GM19397 (cell line): ENCODE measurements around the gene TGM6.

Source experiments
- ATAC-seq: cut with Tn5 transposase; IDR thresholded peaks from one replicate; pipeline ENCODE4 v1.9.1; 2021; ENCODE audit warnings: mild to moderate bottlenecking, moderate library complexity; ENCODE audit not compliant: unreplicated experiment

Gene TGM6

DNA sequence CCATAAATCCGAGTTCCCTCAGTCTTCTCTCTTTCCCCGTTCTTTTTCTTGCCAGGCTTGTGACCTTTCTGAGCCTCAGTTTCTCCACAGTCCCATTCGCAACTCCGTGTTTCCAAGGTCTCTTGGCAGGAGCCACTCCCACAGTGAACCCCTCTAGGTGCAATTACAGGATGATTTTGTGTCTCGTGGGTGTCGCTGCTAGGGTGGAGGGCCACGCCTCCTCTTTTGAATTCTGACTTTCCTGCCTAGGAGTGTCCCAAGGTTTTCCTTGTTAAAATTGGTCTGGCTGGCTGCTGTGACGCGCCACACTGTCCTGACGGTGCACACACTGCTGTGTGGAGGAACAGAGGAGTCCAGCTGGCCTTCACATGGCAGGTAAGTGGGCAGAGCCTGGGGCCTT is at the start of gene TGM6:
Gene TGM6, plus strand, starts transcription at position 301 of the 400 bp plus-strand sequence. Its CDS starts 68 bp downstream, at position 369.
- ATAC-seq, result no peak

DNA sequence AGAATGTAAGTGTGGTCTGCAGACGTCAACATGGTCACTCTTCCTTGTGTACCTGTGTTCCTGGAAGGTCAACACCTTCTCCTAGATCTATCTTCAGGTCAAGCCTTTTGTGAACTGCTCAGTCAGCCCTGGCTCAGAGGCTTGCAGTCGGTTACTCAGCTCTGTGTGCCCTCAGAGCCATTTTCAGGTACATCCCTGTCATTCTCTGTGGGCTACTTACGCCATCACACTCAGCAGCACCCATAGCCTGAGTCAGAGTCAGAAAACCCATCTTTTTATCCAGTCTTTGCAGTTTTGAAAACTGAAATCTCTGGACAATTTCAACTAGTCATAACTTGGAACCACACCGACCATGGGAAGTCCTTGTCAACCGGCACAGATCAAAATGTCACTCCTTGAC is 49.6 kb upstream of the TGM6 start:
- ATAC-seq, result no peak

DNA sequence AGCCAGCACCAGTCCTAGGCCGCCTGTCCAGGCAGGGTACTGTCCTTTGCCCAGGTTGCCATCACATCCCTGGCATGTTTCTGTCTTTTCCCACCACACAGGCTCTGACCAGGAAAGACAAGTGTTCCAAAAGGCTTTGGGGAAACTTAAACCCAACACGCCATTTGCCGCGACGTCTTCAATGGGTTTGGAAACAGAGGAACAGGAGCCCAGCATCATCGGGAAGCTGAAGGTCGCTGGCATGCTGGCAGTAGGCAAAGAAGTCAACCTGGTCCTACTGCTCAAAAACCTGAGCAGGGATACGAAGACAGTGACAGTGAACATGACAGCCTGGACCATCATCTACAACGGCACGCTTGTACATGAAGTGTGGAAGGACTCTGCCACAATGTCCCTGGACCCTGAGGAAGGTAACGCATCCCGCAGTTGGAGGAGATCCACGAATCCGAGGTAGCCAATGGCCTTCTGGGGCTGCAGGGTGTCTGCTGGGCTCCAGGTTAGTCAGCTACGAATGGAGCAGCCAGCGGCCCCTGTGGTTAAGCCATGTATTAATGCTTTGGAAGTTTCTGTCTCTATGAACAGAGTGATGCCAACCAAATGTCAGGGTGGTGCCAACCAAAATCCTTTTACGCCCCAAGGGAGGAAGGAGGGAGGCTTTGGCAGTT is 48.7 kb upstream of the TGM6 start:
- no peak for ATAC-seq

DNA sequence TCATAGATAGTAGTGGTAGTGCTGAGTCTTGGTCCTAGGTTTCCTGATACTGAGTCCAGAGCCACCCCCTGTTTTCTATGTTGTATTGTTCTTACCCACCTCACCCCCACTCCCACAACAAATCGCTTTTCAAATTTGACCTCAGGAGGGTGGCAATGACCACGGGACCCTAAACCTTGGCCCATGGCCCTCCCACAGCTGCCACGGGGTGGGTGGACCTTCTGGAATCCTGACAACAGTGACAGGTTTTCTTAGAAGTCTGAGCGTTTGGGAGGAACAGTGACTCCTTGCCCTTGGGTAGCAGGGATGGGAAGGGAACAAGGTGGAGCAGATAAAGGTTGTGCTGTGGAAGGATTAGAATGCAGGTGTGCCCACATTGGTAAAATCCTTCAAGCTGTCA is 48.0 kb upstream of the TGM6 start:
- ATAC-seq, result no peak

DNA sequence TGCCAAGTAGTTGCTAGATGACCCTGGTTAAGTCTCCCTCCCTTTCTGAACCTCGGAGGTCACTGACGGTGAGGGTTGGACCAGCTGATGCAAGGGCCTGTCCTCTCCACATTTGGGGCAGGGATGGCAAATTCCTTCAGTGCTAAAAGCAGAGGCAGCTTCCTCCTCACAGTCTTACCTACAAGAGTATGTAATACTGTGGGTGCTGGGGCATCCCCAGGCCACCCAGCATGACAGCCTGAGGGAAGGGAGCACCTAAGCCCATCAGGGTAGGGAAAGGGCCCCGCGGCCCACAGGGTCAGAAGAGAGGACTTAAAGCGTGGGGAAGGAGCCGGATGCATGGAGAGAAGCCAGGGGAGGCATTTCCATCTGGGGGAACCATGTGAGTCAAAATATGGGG is 46.9 kb upstream of the TGM6 start:
- ATAC-seq, result no peak

DNA sequence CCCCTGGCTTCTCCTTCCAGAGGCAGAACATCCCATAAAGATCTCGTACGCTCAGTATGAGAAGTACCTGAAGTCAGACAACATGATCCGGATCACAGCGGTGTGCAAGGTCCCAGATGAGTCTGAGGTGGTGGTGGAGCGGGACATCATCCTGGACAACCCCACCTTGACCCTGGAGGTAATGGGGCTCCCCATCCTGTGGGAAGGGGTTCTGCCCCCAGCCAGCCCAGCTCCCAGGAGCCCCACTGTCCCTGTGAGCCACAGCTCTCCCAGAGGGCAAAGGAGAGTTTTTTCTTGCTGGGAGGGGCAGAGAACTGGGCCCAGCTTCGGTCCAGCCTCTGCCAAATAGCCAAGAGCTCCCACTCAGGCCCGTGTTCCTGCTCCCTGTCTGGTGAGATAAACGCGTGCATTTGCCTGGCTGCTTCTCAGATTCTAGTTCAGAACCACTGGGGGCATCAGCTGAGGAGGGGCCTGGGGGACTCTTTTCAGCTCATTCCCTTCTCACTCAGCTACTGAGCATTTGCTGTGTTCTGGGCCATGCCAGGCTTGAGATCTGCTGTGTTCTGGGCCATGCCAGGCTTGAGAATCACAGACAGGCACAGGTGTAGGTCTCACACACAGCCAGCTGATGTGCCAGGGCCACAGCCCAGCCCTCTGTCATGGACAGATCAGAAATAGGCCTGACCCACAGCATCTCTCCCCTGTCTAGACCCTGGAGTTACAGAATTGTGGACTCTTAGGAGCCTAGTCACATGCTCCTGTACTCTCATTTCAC is 45.4 kb upstream of the TGM6 start:
- ATAC-seq, result no peak

DNA sequence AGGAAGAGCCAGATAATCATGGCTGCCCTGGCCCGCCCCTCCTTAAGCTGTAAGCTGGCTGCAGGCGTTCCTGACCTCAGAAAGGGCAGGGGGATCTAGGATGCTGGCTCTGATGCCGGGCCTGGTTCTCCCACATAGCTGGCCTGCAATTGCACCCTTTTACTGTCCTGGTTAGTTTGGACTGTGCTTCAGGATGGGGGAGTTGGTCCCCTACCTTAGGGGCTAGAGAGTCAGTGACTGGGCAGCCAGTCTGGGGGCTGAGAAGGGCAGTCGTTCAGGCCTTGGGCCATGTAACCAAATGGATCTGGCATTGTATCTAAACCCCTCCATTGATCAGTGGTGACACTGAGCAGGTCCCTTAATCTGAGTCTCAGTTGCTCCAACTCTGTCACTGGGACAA is 44.2 kb upstream of the TGM6 start:
- ATAC-seq, result no peak

DNA sequence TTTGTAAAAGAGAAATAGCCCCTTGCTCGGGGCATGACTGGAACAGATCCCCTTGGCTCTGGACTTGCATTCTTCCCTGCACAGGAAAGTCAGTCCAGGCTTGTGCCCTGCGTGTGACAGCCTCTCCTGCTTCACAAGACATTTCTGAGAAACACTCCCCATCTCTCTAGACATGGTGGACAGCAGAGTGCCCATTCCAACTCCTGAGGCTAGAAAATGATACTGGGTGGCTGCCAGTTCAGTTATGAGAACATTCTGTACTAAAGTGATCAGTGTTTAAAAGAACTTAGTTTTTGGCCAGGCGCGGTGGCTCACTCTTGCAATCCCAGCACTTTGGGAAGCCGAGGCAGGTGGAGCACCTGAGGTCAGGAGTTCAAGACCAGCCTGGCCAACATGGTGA is 43.6 kb upstream of the TGM6 start:
- ATAC-seq, result no peak

DNA sequence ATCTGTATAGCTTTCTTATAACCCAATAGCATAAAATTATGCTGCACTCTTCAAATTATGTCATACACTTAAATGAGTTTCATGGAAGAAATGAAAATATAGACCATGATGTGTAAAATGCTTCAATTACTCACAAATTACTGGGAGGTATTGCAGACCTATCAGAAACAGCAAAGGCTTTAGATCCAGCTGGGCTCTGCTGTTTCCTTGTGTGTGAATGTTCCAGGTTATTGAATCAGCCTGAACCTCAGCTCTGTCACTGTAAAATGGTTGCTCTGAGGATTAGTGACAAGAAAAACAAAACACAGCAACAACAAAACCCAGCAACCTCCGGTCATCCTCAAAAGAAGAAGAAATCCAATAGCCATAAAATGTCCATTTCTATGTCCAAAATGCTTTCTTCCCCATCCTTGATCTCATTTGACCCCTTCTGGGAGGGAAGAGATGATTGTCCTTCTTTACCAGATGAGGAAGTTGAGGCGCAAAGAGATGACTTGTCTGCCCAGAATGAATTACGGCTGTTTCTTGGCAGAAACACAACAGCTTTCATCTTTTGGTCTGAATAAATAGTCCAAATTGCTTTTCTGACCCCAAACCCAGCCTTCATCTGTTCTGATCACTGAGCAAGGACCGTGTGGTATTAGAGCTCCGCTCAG is 42.2 kb upstream of the TGM6 start:
- no peak for ATAC-seq

DNA sequence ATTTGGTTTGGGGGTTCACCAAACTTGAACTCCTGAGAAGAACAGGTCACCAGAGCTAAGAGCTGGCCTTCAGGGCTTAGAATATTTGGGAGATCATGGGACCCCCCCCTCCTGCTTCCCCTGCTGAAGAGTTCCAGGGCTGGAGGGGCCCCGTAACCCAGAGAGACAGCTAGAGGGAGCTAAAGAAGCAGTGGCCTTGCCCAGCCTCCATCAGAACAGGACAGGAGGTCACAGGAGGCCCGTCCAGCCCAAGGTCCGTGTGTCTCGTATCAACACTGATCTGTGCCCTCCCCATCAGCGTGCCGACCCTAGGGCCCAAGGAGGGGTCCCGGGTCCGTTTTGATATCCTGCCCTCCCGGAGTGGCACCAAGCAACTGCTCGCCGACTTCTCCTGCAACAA is 40.6 kb upstream of the TGM6 start:
- no peak for ATAC-seq

DNA sequence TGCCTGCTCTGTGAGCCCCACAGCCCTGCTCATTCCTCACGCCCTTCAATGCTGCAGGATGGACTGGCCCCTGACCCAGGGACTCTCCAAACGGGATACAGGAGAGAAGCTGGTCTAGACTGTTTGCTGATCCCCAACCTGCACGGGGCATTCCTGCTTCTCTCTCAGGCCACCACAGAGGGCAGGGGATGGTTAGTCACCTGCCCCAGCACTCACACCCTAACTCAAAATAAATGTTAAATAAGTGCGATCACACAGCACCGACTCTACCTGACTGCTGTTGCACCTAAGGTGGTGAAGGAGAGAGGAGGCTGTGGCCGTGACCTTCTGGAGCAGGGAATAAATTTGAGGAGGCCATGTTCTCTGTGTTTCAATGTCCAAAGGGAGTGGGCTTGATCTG is 39.9 kb upstream of the TGM6 start:
- ATAC-seq, result no peak

DNA sequence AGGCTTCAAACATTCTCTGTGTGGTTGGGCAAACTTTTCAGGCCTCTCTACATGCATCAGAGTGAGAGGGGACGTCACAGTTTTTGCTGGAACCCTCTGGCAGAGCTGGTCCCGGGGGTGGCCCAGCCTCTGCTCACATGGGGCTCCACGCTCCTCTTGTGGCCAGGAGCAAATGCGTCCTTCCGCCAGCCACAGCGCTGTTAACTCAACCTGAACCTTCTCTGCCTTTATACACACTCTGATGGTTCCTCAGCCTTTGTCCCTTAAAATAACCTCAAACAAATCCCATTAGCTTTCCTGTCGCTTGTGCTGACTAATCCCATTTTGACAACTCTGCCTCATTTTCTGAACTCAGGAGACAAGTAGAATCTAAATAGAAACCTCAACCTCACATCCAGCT is 39.4 kb upstream of the TGM6 start:
- no peak for ATAC-seq

DNA sequence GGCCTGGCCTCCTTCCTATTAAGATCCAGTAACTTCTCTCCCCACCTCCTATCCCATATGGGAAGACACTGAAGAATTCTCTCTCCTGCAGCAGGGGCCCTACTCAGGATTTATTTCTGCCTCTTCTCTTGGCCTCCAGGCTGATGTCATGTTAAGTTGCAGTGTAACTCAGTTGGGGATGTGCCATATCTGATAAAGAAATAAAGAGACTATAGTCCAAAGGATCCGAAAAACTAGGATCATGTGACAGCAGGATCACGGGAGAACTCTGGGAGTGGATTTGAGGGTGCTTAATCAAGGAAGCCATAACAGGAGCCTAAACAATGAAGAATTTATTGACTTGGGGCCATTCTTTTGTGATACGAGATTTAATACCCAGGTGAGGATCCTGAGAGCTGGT is 38.5 kb upstream of the TGM6 start:
- no peak for ATAC-seq

DNA sequence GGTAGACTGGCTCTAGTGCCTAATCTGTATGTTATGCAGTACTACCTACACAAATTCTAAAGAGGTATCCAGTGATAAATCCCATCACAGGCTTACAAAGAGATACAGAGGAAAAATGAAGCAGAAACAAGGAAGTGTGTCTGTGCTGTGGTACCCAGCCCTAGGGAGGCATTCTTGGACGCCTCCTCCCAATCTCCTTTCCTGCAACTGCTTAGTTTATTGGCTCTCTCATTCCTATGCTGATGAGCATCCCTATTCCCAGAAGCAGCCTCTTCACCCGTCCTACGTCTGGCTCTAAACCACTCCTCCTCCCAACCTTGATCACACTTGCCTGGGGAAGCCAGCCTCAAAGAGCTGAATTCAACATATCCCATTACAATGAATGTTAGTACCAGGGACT is 34.5 kb upstream of the TGM6 start:
- no peak for ATAC-seq

DNA sequence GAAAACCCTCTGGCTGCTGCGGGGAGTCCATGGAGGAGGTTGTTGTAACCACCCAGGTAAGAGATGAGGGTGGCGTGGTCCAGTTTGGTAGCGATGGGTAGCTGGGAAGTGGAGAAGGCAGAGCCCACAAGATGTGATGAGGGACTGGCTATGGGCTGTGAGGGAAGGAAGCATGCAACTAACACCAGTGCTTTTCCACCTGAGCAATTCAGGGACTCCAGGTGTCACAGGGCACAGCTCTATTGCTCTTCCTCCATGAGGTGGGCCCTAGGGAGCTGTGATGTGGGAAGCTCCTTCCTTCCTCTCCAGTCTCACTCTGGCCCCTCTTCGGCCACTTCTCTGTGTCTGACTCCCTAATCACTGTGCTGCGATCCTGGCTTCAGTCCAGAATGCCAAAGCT is 32.4 kb upstream of the TGM6 start:
- ATAC-seq, result no peak

DNA sequence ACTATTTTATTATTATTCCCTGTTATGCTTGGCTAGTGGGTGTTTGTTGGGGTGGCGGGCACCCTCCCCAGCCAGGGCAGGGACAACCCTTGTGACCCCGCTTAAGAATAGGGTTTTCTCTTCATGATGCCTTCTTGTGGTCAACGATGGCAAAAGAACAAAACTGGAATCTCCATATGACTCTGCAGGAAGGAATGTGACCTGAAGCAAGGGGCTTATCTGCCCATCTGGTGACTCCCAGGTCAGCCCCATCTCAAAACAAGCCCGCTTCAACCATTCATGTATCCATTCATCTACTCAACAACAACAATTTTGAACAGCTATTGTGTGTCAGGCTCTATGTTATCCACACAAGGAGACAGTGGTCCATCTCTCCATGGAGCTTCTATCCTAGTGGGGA is 30.9 kb upstream of the TGM6 start:
- ATAC-seq, result no peak

DNA sequence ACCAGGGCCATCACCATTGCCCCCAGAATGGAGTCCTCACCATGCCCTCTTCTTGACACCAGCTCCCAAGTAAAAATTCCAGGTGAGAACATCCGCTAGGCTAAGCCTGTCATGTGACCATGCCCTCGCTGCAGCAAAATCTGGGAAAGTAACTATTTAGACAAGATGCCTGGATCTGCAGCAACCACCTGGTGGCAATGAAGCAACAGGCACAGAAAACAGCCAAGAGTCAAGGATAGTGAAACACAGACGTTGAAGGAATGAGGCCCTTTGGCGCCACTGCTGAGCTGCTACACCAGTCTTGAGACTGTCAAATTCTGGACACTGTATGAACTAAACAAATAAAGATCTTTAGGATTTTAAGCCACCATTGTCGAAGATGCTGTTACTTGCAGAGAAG is 30.1 kb upstream of the TGM6 start:
- ATAC-seq, result no peak

DNA sequence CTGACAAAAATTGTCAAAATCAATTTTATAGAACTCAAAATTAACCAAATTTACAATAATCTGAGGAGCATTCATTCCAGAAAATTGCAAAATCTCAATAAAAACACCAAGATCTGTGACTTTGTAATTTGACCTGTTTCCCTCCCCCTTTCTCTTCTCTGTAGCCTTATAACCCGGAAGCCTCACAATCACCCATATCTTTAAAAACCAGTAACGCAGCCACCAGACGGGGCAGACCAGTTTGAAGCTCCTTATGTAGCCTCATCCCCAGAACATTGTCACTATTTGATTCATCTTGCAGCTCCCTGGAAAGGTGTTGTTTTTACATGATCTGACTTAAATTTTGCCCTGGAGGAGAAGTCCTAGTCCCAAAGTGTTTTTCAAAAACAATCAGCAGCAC is 27.5 kb upstream of the TGM6 start:
- no peak for ATAC-seq

DNA sequence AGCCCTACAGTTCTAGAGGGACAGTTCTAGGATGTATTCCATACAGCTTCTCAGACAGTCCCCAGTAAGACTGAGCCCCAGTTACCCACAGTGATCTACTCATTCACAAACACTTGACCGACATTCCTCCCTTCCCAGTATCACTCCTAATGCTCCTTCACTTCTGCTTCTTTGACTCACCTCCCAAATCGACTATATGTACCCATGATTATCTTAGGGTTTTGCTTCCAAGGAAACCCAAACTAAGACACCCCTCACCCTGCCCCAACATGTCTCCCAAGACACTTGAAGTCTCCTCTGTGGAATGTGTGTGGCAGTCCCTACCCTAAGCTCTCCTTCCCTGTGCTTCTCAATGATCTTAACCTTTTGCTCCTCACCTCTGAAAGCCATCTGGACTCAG is 23.6 kb upstream of the TGM6 start:
- ATAC-seq, result no peak

DNA sequence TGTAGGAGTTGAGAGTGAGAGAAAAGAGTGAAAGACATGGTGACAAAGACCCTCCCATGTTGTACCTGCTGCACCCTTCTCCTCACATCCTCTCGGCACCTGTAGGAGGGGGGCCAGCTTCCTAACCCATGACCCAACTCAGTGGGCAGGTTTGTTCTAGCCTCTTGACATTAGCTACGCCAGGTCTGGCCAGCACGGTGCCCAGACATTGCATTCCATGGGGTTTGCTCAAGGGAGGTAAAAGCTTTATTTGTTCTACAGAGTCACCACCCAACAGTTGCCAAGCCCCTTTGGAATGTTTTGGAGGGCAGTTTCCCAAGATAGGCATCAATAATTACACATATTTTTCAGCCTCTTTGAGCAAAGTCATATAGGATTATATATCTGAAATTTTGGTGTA is 22.7 kb upstream of the TGM6 start:
- ATAC-seq, result no peak

DNA sequence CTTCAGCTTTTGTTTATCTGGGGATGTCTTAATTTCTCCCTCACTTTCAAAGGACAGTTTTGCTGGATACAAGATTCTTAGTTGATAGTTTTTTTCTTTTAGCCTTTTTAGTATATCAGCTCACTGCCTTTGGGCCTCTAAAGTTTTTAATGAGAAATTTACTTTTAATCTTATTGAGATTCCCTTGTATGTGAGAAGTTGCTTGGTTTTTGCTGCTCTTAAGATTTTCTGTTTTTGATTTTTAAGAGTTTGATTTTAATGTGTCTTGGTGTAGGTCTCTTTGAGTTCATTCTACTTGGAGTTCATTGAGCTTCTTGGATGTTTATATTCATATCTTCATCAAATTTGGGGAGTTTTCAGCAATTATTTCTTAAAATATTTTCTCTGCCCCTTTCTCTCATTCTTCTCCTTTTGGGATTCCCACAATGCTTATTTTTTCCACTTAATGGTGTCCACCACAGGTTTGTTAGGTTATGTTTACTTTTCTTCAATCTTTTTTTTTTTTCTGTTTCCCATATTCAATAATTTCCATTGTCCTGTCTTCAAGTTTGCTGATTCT is 19.6 kb upstream of the TGM6 start:
- no peak for ATAC-seq

DNA sequence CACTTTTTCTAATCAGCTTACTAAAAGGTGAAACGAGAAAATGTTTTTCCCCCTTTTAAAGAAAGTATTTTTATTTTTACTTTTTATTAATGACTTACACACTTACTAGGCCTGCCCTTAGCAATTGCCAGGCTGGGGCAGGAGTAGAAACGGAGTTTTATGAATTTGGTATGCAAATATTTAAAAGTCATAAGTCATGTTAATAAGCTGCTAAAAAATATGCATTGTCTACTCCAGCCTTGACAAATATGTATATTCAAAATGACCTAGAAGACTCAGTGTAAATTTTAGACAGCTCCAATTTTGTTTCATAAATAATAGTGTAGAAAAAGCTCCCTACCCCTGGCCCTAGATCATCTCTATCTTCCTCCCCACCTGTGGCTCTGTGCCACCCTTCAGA is 17.5 kb upstream of the TGM6 start:
- no peak for ATAC-seq
